RKO (cell line): ENCODE results near the gene ITGA11.
A peak's percentile ranks its signal among the peaks of the same experiment; 100 is the strongest.

Experiments used
- DNase-seq: peaks from one replicate; pipeline ENCODE4 v3.0.0-alpha.2; 2016; ENCODE audit warnings: low spot score

ITGA11 gene

GRCh38 chr15:68289621-68290352 is 142.2 kb downstream of the ITGA11 start:
- DNase-seq, result no peak

- no peak for DNase-seq
These were observed 142.9 kb downstream of the ITGA11 start for GRCh38 chr15:68289057-68289456.

GRCh38 chr15:68286256-68286655 is 145.7 kb downstream of the ITGA11 start:
- DNase-seq, result no peak

GRCh38 chr15:68285259-68285980 is 146.5 kb downstream of the ITGA11 start:
- no peak for DNase-seq

GRCh38 chr15:68284616-68285258 is 147.2 kb downstream of the ITGA11 start:
- no peak for DNase-seq

GRCh38 chr15:68283401-68283800 is 148.6 kb downstream of the ITGA11 start:
- no peak for DNase-seq

GRCh38 chr15:68281008-68281407 is 151.0 kb downstream of the ITGA11 start:
- DNase-seq, result peak; percentile 10

- peak; percentile 70 for DNase-seq
These were observed 151.9 kb downstream of the ITGA11 start for GRCh38 chr15:68279779-68280753.

GRCh38 chr15:68278595-68279405 is 153.2 kb downstream of the ITGA11 start:
- peak; percentile 52 for DNase-seq

- DNase-seq, result peak; percentile 75
These were observed 153.7 kb downstream of the ITGA11 start for GRCh38 chr15:68278345-68278594.

GRCh38 chr15:68277603-68278344 is 154.2 kb downstream of the ITGA11 start, which contains the start of gene FEM1B:
Gene FEM1B, plus strand, starts transcription at chr15:68277745. Its CDS starts 673 bp downstream, at chr15:68278418.
- peak; percentile 88 for DNase-seq

- peak; percentile 37 for DNase-seq
These were observed 154.8 kb downstream of the ITGA11 start for GRCh38 chr15:68277131-68277602.

GRCh38 chr15:68276668-68277067 is 155.3 kb downstream of the ITGA11 start:
- no peak for DNase-seq

- DNase-seq, result no peak
These were observed 156.7 kb downstream of the ITGA11 start for GRCh38 chr15:68275165-68275746.

GRCh38 chr15:68274201-68274848 is 157.6 kb downstream of the ITGA11 start:
- DNase-seq, result no peak

GRCh38 chr15:68272721-68273271 is 159.2 kb downstream of the ITGA11 start:
- peak; percentile 64 for DNase-seq

GRCh38 chr15:68271854-68272471 is 160.0 kb downstream of the ITGA11 start:
- no peak for DNase-seq

- no peak for DNase-seq
These were observed 163.6 kb downstream of the ITGA11 start for GRCh38 chr15:68268405-68268804.

GRCh38 chr15:68265674-68266073 is 166.3 kb downstream of the ITGA11 start:
- no peak for DNase-seq
